ENCODE results near the gene TNNI2.

GRCh38 chr11:1831338-1832210 lies 7.2 kb upstream of the TNNI2 start:
- TF ChIP-seq GATA2 (CRISPR knock-in tag; IDR thresholded peaks at IDR 0.05) (no peak), CTCF (IDR thresholded peaks at IDR 0.05) (no peak), YY1 (IDR thresholded peaks at IDR 0.05; ENCODE audit: low read depth) (no peak), EZH2phosphoT487 (IDR thresholded peaks at IDR 0.05; ENCODE audit: borderline replicate concordance, low read depth) (no peak), FOXM1 (IDR thresholded peaks at IDR 0.05; ENCODE audit: low read depth) (no peak), TEAD4 (IDR thresholded peaks at IDR 0.05; ENCODE audit: borderline replicate concordance, insufficient read depth) (no peak), MAX (IDR thresholded peaks at IDR 0.05; ENCODE audit: low read depth) (no peak), RAD21 (IDR thresholded peaks at IDR 0.05; ENCODE audit: low read length) (no peak), POLR2AphosphoS5 (IDR thresholded peaks at IDR 0.05; ENCODE audit: low read depth, low read length) (no peak), SIN3A (IDR thresholded peaks at IDR 0.05; ENCODE audit: borderline replicate concordance, low read depth, low read length) (no peak), USF2 (IDR thresholded peaks at IDR 0.05; ENCODE audit: borderline replicate concordance, low read depth, low read length) (no peak), JUND (IDR thresholded peaks at IDR 0.05) (no peak), FOXJ3 (CRISPR knock-in tag; IDR thresholded peaks at IDR 0.05) (no peak)

Data from SK-N-SH (cell line).